Measurements from ENCODE around the gene RAPGEF3.

RAPGEF3 gene

GRCh38 chr12:47755655-47756562 is 2.8 kb downstream of the RAPGEF3 start (continued):
- TF ChIP-seq, protein P1, sequence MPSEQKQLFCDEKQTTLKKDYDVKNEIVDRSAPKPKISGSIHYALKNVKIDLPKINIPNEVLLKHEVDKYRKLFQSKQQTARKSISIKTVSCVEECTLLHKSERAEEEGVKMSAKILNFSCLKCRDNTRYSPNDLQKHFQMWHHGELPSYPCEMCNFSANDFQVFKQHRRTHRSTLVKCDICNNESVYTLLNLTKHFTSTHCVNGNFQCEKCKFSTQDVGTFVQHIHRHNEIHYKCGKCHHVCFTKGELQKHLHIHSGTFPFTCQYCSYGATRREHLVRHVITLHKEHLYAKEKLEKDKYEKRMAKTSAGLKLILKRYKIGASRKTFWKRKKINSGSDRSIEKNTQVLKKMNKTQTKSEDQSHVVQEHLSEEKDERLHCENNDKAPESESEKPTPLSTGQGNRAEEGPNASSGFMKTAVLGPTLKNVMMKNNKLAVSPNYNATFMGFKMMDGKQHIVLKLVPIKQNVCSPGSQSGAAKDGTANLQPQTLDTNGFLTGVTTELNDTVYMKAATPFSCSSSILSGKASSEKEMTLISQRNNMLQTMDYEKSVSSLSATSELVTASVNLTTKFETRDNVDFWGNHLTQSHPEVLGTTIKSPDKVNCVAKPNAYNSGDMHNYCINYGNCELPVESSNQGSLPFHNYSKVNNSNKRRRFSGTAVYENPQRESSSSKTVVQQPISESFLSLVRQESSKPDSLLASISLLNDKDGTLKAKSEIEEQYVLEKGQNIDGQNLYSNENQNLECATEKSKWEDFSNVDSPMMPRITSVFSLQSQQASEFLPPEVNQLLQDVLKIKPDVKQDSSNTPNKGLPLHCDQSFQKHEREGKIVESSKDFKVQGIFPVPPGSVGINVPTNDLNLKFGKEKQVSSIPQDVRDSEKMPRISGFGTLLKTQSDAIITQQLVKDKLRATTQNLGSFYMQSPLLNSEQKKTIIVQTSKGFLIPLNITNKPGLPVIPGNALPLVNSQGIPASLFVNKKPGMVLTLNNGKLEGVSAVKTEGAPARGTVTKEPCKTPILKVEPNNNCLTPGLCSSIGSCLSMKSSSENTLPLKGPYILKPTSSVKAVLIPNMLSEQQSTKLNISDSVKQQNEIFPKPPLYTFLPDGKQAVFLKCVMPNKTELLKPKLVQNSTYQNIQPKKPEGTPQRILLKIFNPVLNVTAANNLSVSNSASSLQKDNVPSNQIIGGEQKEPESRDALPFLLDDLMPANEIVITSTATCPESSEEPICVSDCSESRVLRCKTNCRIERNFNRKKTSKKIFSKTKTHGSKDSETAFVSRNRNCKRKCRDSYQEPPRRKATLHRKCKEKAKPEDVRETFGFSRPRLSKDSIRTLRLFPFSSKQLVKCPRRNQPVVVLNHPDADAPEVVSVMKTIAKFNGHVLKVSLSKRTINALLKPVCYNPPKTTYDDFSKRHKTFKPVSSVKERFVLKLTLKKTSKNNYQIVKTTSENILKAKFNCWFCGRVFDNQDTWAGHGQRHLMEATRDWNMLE (tag by site-specific recombination; conservative IDR thresholded peaks at IDR 0.05; ENCODE audit: low read depth), result no peak
- TF ChIP-seq ZNF514 (tag by site-specific recombination; IDR thresholded peaks at IDR 0.05), result no peak
- TF ChIP-seq ZNF37A (tag by site-specific recombination; IDR thresholded peaks at IDR 0.05), result no peak

- 0 out of 2 replicates have a peak, but pooled peaks have one; percentile 24 for TF ChIP-seq ZNF335 (tag by site-specific recombination; conservative IDR thresholded peaks at IDR 0.05)
- no peak for TF ChIP-seq HOXA7 (CRISPR knock-in tag; IDR thresholded peaks at IDR 0.05; ENCODE audit: borderline replicate concordance)
- ChIA-PET POLR2A (interaction anchor here (1.0 to 1.3 kb wide), 2 partner anchors 12 to 25 kb away, joined by 3 to 5 read pairs; no protein-coding TSS in a partner anchor), CTCF (interaction anchor here (1.1 to 14.1 kb wide), 8 partner anchors 13 to 84 kb away, joined by 4 to 241 read pairs (median 8); partner anchors contain the start of gene SLC48A1)
- Histone ChIP-seq H3K4me1 (ENCODE audit: control insufficient read depth, insufficient read depth, low read length) (peaks cover 7% of the 10 kb centered on the region; the same call in 1 of the 2 replicates), H3K36me3 (ENCODE audit: control insufficient read depth in 2 of 2, insufficient read depth in 1 of 2, low read length in 2 of 2) (no peaks in the 10 kb centered on the region), H3K9me3 (ENCODE audit: control insufficient read depth, insufficient read depth, low read depth, low read length) (no peaks in the 10 kb centered on the region), H3K27ac (ENCODE audit: extremely low read depth, low read depth, low read length) (no peak overlapping the region), H3K4me3 (ENCODE audit: low read depth, low read length) (no peak overlapping the region)
These were observed 3.8 kb downstream of the RAPGEF3 start for GRCh38 chr12:47754881-47755280.

GRCh38 chr12:47754126-47754525 is 4.6 kb downstream of the RAPGEF3 start:
- TF ChIP-seq GLIS1 (tag by site-specific recombination; IDR thresholded peaks at IDR 0.05) (no peak), ZNF133 (tag by site-specific recombination; IDR thresholded peaks at IDR 0.05) (no peak), YY2 (tag by site-specific recombination; IDR thresholded peaks at IDR 0.05) (no peak), MEIS1 (CRISPR knock-in tag; IDR thresholded peaks at IDR 0.05; ENCODE audit: borderline replicate concordance) (no peak), TCF7L2 (IDR thresholded peaks at IDR 0.05; ENCODE audit: borderline replicate concordance, low read depth, low read length) (no peak), SCRT1 (tag by site-specific recombination; IDR thresholded peaks at IDR 0.05; ENCODE audit: borderline replicate concordance) (no peak), ZFP3 (tag by site-specific recombination; IDR thresholded peaks at IDR 0.05; ENCODE audit: low read depth) (no peak), ZNF555 (tag by site-specific recombination; conservative IDR thresholded peaks at IDR 0.05) (no peak)
- TF ChIP-seq, protein P2, sequence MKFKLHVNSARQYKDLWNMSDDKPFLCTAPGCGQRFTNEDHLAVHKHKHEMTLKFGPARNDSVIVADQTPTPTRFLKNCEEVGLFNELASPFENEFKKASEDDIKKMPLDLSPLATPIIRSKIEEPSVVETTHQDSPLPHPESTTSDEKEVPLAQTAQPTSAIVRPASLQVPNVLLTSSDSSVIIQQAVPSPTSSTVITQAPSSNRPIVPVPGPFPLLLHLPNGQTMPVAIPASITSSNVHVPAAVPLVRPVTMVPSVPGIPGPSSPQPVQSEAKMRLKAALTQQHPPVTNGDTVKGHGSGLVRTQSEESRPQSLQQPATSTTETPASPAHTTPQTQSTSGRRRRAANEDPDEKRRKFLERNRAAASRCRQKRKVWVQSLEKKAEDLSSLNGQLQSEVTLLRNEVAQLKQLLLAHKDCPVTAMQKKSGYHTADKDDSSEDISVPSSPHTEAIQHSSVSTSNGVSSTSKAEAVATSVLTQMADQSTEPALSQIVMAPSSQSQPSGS (tag by site-specific recombination; IDR thresholded peaks at IDR 0.05; ENCODE audit: low read depth), result no peak
- Histone ChIP-seq H3K4me3 (ENCODE audit: low read depth, low read length) (no peak overlapping the region), H3K36me3 (ENCODE audit: control insufficient read depth in 2 of 2, insufficient read depth in 1 of 2, low read length in 2 of 2) (no peaks in the 10 kb centered on the region), H3K4me1 (ENCODE audit: control insufficient read depth, insufficient read depth, low read length) (peaks cover 7% of the 10 kb centered on the region; the same call in 1 of the 2 replicates), H3K9me3 (ENCODE audit: control insufficient read depth, insufficient read depth, low read depth, low read length) (no peaks in the 10 kb centered on the region), H3K27ac (ENCODE audit: extremely low read depth, low read depth, low read length) (no peak overlapping the region)
- ChIA-PET CTCF (interaction anchor here (0.6 to 14.1 kb wide), 7 partner anchors 12 to 415 kb away, joined by 3 to 241 read pairs (median 11); no protein-coding TSS in a partner anchor), POLR2A (interaction anchor here (0.9 to 1.3 kb wide), 3 partner anchors 12 to 84 kb away, joined by 3 to 5 read pairs (median 3); no protein-coding TSS in a partner anchor)
